CD4-positive, alpha-beta T cell treated with Interleukin-2 at 100 ng/mL for 4 hours (primary cell): ENCODE measurements around the gene RPL26.
A peak's percentile ranks its signal among the peaks of the same experiment; 100 is the strongest.
"Not testable (repeated sequence)": the region's sequence is repeated elsewhere in the genome, so short reads cannot be mapped to it uniquely, and the experiment has no call there.

Experiments used
- DNase-seq: peaks from one replicate; pipeline ENCODE4 v3.0.0-alpha.2; 2020; ENCODE audit warnings: low spot score

The RPL26 gene

GRCh38 chr17:8394497-8394896 is 11.5 kb upstream of the RPL26 start:
- not testable (repeated sequence) for DNase-seq

- peak; percentile 57 for DNase-seq
Observed at GRCh38 chr17:8393470-8394231, 10.7 kb upstream of the RPL26 start.

GRCh38 chr17:8392674-8393469 is 9.9 kb upstream of the RPL26 start:
- no peak for DNase-seq

- DNase-seq, result no peak
Observed at GRCh38 chr17:8392274-8392673, 9.3 kb upstream of the RPL26 start.

- no peak for DNase-seq
Observed at GRCh38 chr17:8391711-8392110, 8.7 kb upstream of the RPL26 start.

- peak; percentile 53 for DNase-seq
Observed at GRCh38 chr17:8387914-8388651, 5.1 kb upstream of the RPL26 start.

- DNase-seq, result no peak
Observed at GRCh38 chr17:8386841-8387240, 3.8 kb upstream of the RPL26 start.

GRCh38 chr17:8384801-8385378 is 1.9 kb upstream of the RPL26 start:
- DNase-seq, result no peak

- DNase-seq, result no peak
Observed at GRCh38 chr17:8382880-8383142, 182 bp downstream of the RPL26 start.

GRCh38 chr17:8382052-8382879 is 727 bp downstream of the RPL26 start:
- no peak for DNase-seq

- DNase-seq, result no peak
Observed at GRCh38 chr17:8380049-8380448, 2.9 kb downstream of the RPL26 start.

GRCh38 chr17:8378117-8378516 is 4.9 kb downstream of the RPL26 start:
- DNase-seq, result not testable (repeated sequence)

GRCh38 chr17:8377422-8377821 is 5.6 kb downstream of the RPL26 start:
- no peak for DNase-seq

- DNase-seq, result peak; percentile 89
Observed at GRCh38 chr17:8376271-8377067, 6.5 kb downstream of the RPL26 start, which contains the start of gene KRABD2. TSS of gene KRABD2 (minus strand) at chr17:8376704.

GRCh38 chr17:8375738-8376259 is 7.2 kb downstream of the RPL26 start:
- no peak for DNase-seq

- not testable (repeated sequence) for DNase-seq
Observed at GRCh38 chr17:8373856-8374255, 9.1 kb downstream of the RPL26 start.

GRCh38 chr17:8372422-8372821 is 10.6 kb downstream of the RPL26 start:
- DNase-seq, result no peak

- DNase-seq, result no peak
Observed at GRCh38 chr17:8371786-8372185, 11.2 kb downstream of the RPL26 start.

GRCh38 chr17:8369944-8370343 is 13.0 kb downstream of the RPL26 start:
- no peak for DNase-seq

- DNase-seq, result no peak
Observed at GRCh38 chr17:8368193-8368592, 14.8 kb downstream of the RPL26 start.

- DNase-seq, result no peak
Observed at GRCh38 chr17:8366231-8366630, 16.8 kb downstream of the RPL26 start.
